ENCODE measurements around the gene LYPLA2. TPM values are rescaled to one million over a fixed set of nuclear protein-coding genes. Genes with fewer than 3 reads are reported as not detected.
"Not testable (repeated sequence)": the region's sequence is repeated elsewhere in the genome, so short reads cannot be mapped to it uniquely, and the experiment has no call there.

LYPLA2 gene
- total and polyA plus RNA-seq, 4 donors, result 30.9 to 83.1 (median 66.9) TPM

- H3K27ac ChIP-seq (ENCODE audit: low read depth in 1 of 2, low read length in 1 of 2), result peak within 1 kb of the TSS; percentile 95
- H3K27me3 ChIP-seq (ENCODE audit: control insufficient read depth in 3 of 3, insufficient read depth in 3 of 3, low read length in 2 of 3), result no peaks in the 10 kb centered on the region
- no peaks in the 10 kb centered on the region for H3K9me3 ChIP-seq (ENCODE audit: control insufficient read depth in 4 of 4, insufficient read depth in 3 of 4, low read length in 3 of 4)
- H3K4me3 ChIP-seq, result peak within 1 kb of the TSS; percentile 95
- H3K9ac ChIP-seq (ENCODE audit: insufficient read depth in 1 of 2, low read length in 2 of 2), result peak within 1 kb of the TSS; percentile 92 to 98
- DNase-seq (peak; percentile 94 to 97 (median 95)), ATAC-seq (ENCODE audit: insufficient read depth, low FRiP score) (peak; percentile 96)
- WGBS, 2 donors, result 1% methylated on average over 36 to 42 of the region's 42 CpGs
- peaks cover 0 to 9% (median 0%) of the 10 kb centered on the region in 5 donors for H3K4me1 ChIP-seq (ENCODE audit: control insufficient read depth in 5 of 5, insufficient read depth in 5 of 5, low read length in 5 of 5)
- no peaks in the 10 kb centered on the region for H3K36me3 ChIP-seq (ENCODE audit: control insufficient read depth in 4 of 4, insufficient read depth in 4 of 4, low read length in 4 of 4)
- TF ChIP-seq CTCF (IDR thresholded peaks at IDR 0.05; ENCODE audit: control extremely low read depth, extremely low read depth), result no peak
Measured at GRCh38 chr1:23825076-23825761, 34.3 kb downstream of the LYPLA2 start, which contains the start of gene HMGCL. HMGCL (minus strand) TSS chr1:23825429; CDS start chr1:23825415, 14 bp downstream.

- Histone ChIP-seq H3K9me3 (ENCODE audit: control insufficient read depth in 4 of 4, insufficient read depth in 3 of 4, low read length in 3 of 4) (no peaks in the 10 kb centered on the region), H3K4me1 (ENCODE audit: control insufficient read depth in 5 of 5, insufficient read depth in 5 of 5, low read length in 5 of 5) (peaks cover 0 to 9% (median 0%) of the 10 kb centered on the region in 5 donors), H3K9ac (ENCODE audit: insufficient read depth in 1 of 2, low read length in 2 of 2) (peak overlapping the region in 1 of 2 donors; percentile 76), H3K36me3 (ENCODE audit: control insufficient read depth in 4 of 4, insufficient read depth in 4 of 4, low read length in 4 of 4) (no peaks in the 10 kb centered on the region), H3K27ac (ENCODE audit: low read depth in 1 of 2, low read length in 1 of 2) (peak overlapping the region; percentile 22 to 95), H3K27me3 (ENCODE audit: control insufficient read depth in 3 of 3, insufficient read depth in 3 of 3, low read length in 2 of 3) (no peaks in the 10 kb centered on the region), H3K4me3 (peak overlapping the region; percentile 24)
- WGBS, 2 donors, result 62 to 70% methylated on average over 22 to 24 of the region's 24 CpGs
- DNase-seq (peak in 2 of 3 donors; percentile 17 to 25), ATAC-seq (ENCODE audit: insufficient read depth, low FRiP score) (no peak)
- TF ChIP-seq CTCF (IDR thresholded peaks at IDR 0.05; ENCODE audit: control extremely low read depth, extremely low read depth), result no peak
Measured at GRCh38 chr1:23825762-23826522, 35.0 kb downstream of the LYPLA2 start.

GRCh38 chr1:23826590-23826989 is 35.6 kb downstream of the LYPLA2 start:
- not testable (repeated sequence) for H3K4me3 ChIP-seq; H3K27ac ChIP-seq (ENCODE audit: low read depth in 1 of 2, low read length in 1 of 2); H3K27me3 ChIP-seq (ENCODE audit: control insufficient read depth in 3 of 3, insufficient read depth in 3 of 3, low read length in 2 of 3); H3K9ac ChIP-seq (ENCODE audit: insufficient read depth in 1 of 2, low read length in 2 of 2); H3K4me1 ChIP-seq (ENCODE audit: control insufficient read depth in 5 of 5, insufficient read depth in 5 of 5, low read length in 5 of 5); H3K9me3 ChIP-seq (ENCODE audit: control insufficient read depth in 4 of 4, insufficient read depth in 3 of 4, low read length in 3 of 4); ATAC-seq (ENCODE audit: insufficient read depth, low FRiP score); H3K36me3 ChIP-seq (ENCODE audit: control insufficient read depth in 4 of 4, insufficient read depth in 4 of 4, low read length in 4 of 4); DNase-seq
- WGBS, 2 donors, result 96 to 98% methylated on average over 13 of the region's 13 CpGs

- Histone ChIP-seq H3K36me3 (ENCODE audit: control insufficient read depth in 4 of 4, insufficient read depth in 4 of 4, low read length in 4 of 4) (no peaks in the 10 kb centered on the region), H3K4me3 (no peak overlapping the region), H3K4me1 (ENCODE audit: control insufficient read depth in 5 of 5, insufficient read depth in 5 of 5, low read length in 5 of 5) (peaks cover 0 to 9% (median 0%) of the 10 kb centered on the region in 5 donors), H3K27ac (ENCODE audit: low read depth in 1 of 2, low read length in 1 of 2) (no peak overlapping the region), H3K9me3 (ENCODE audit: control insufficient read depth in 4 of 4, insufficient read depth in 3 of 4, low read length in 3 of 4) (no peaks in the 10 kb centered on the region), H3K9ac (ENCODE audit: insufficient read depth in 1 of 2, low read length in 2 of 2) (no peak overlapping the region), H3K27me3 (ENCODE audit: control insufficient read depth in 3 of 3, insufficient read depth in 3 of 3, low read length in 2 of 3) (peaks cover 0 to 3% (median 0%) of the 10 kb centered on the region in 3 donors)
- ATAC-seq (ENCODE audit: insufficient read depth, low FRiP score) (no peak), DNase-seq (no peak)
- no peak for TF ChIP-seq CTCF (IDR thresholded peaks at IDR 0.05; ENCODE audit: control extremely low read depth, extremely low read depth)
- WGBS, 2 donors, result 81 to 86% methylated on average over 1 of the region's 1 CpG
Measured at GRCh38 chr1:23827717-23828116, 36.8 kb downstream of the LYPLA2 start.

GRCh38 chr1:23834156-23834555 is 43.2 kb downstream of the LYPLA2 start:
- DNase-seq; H3K9ac ChIP-seq (ENCODE audit: insufficient read depth in 1 of 2, low read length in 2 of 2); H3K27ac ChIP-seq (ENCODE audit: low read depth in 1 of 2, low read length in 1 of 2); H3K4me1 ChIP-seq (ENCODE audit: control insufficient read depth in 5 of 5, insufficient read depth in 5 of 5, low read length in 5 of 5); H3K36me3 ChIP-seq (ENCODE audit: control insufficient read depth in 4 of 4, insufficient read depth in 4 of 4, low read length in 4 of 4); H3K27me3 ChIP-seq (ENCODE audit: control insufficient read depth in 3 of 3, insufficient read depth in 3 of 3, low read length in 2 of 3); ATAC-seq (ENCODE audit: insufficient read depth, low FRiP score); H3K9me3 ChIP-seq (ENCODE audit: control insufficient read depth in 4 of 4, insufficient read depth in 3 of 4, low read length in 3 of 4); H3K4me3 ChIP-seq: not testable (repeated sequence)
- WGBS, 2 donors, result 87 to 91% methylated on average over 6 of the region's 6 CpGs
